OCI-LY3 (cell line): ENCODE data around the gene NNMT.

Experiments used
- EZH2phosphoT487 ChIP-seq: fragments of 200-600 bp; shearing (Covaris generic); IDR thresholded peaks from 2 replicates; pipeline ENCODE4 v1.6.1; 2018; ENCODE audit warnings: antibody characterized with exemption, mixed run types, low read depth
- TF ChIP-seq, protein P1 (sequence below): fragments of 200-600, 300-600 bp; sonication (generic); IDR thresholded peaks from 2 replicates; pipeline ENCODE4 v1.5.1; 2014; ENCODE audit warnings: antibody characterized with exemption, low read length, low read depth

DNA sequence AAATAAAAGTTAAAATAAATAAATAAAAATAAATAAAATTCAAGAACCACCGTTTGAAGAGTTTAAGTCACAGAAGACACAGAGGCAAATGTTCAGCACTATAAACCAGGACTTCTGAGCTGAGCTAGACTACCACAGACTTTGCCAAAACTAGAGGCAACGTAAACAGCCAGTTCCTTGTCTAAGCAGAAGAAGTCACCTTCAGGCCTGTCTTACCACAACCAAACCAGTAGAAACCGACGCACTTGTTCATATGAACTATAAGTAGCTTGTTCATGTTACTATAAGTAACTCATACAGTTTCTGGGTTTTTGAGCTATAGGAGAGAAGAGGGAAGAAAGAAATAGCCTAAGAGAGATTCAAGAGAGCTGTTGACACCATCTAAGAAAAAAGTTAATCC lies 48.3 kb downstream of the NNMT start:
- TF ChIP-seq, protein P1, sequence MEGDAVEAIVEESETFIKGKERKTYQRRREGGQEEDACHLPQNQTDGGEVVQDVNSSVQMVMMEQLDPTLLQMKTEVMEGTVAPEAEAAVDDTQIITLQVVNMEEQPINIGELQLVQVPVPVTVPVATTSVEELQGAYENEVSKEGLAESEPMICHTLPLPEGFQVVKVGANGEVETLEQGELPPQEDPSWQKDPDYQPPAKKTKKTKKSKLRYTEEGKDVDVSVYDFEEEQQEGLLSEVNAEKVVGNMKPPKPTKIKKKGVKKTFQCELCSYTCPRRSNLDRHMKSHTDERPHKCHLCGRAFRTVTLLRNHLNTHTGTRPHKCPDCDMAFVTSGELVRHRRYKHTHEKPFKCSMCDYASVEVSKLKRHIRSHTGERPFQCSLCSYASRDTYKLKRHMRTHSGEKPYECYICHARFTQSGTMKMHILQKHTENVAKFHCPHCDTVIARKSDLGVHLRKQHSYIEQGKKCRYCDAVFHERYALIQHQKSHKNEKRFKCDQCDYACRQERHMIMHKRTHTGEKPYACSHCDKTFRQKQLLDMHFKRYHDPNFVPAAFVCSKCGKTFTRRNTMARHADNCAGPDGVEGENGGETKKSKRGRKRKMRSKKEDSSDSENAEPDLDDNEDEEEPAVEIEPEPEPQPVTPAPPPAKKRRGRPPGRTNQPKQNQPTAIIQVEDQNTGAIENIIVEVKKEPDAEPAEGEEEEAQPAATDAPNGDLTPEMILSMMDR = no peak
- TF ChIP-seq EZH2phosphoT487 = no peak
